HG03354 (cell line): ENCODE results near the gene BAAT.

Experiments
- ATAC-seq: cut with Tn5 transposase; IDR thresholded peaks from one replicate; pipeline ENCODE4 v1.9.1; 2021; ENCODE audit warnings: mild to moderate bottlenecking; ENCODE audit not compliant: unreplicated experiment, poor library complexity, severe bottlenecking

The BAAT gene

GRCh38 chr9:101326035-101326434 is 58.8 kb downstream of the BAAT start:
- ATAC-seq = no peak

DNA sequence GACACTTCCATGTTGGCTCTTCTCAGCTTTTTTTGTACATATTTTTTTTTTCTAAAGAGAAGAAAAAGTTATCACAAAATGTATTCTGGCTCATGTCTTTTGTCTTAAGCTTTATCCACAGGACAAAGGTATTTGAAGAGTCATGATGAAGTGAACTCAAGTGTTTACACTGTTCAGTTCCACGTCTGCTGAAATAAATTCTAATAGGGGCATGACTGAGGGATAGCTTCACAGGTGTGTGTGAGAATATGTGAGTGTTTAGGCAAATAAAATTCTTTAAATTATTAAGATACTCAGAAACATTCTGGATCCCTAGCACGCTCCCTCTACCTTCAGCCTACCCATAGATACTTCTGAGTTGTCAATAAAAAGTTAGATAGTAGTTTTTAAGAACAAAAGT is 59.8 kb downstream of the BAAT start:
- no peak for ATAC-seq

DNA sequence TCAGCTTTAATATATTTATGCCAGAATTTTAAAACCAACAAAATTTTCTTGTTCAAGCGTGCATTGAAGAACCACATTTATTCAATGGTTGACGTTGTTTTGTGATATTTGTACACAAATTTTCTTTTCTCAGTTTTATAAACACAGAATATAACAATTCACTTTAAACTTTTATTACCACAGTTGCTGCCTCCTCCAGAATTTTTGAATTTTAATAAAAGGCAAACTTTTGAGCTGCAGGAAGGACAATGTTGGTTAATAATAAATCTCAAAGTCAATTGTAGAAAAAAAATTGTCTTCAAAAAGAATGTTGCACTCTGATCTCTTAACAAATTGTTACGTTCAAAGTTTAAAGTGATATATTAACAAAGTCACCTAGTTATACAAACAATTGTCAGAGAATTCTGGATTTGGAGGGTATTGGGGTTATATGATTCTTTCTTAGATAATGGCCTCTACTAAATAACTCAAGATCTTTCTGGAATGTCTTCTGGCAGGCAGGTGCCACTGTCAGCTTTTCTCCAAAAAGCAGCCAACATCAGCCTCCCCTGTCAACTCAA is 60.5 kb downstream of the BAAT start:
- ATAC-seq = no peak

- no peak for ATAC-seq
Observed at GRCh38 chr9:101323129-101323528, 61.7 kb downstream of the BAAT start.

- ATAC-seq = no peak
Observed at GRCh38 chr9:101317735-101318134, 67.1 kb downstream of the BAAT start.

DNA sequence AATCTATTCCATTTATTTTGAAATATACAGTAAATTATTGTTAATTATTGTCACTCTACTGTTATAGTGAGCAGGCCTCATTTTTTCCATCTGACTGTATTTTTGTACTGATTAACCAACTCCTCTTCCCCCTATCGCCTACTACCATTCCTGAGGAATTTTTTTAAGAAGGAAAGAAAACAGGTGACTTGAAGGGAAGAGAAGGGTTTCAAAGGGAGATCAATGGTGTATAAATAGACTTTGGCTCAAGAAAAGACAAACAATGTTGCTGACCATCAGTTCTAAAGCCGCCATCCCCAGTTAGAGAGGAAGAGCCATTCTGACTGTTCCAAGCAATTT is 69.7 kb downstream of the BAAT start:
- ATAC-seq = no peak

DNA sequence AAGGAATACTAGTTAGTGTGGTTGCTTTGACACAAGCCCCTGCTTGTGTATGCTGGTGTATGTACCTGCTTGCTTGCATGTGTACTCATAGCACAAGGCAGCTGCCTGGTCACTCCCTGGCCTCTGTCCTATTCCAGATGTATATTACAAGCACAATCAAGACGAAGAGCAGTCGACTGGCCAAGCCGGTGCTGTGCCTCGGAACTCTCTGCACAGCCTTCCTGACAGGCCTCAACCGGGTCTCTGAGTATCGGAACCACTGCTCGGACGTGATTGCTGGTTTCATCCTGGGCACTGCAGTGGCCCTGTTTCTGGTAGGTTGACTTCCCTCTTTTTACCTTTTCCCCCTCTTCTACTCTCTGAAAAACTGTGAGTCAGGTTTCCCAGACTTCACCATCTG is 72.1 kb downstream of the BAAT start:
- ATAC-seq = no peak

GRCh38 chr9:101311758-101312420 is 72.9 kb downstream of the BAAT start:
- ATAC-seq = peak; percentile 97

GRCh38 chr9:101311191-101311590 is 73.6 kb downstream of the BAAT start:
- no peak for ATAC-seq
